D721Med (cell line): ENCODE data around the gene ZNF580.

ENCODE experiments used
- DNase-seq: peaks from one replicate; pipeline ENCODE4 v3.0.0; 2011; ENCODE audit warnings: low spot score; ENCODE audit not compliant: insufficient read length
- FAIRE-seq: peaks from 2 replicates; lab custom pipeline; 2011; peaks lifted over from hg19 to GRCh38; lab: Jason Lieb, UNC
- CTCF ChIP-seq: IDR thresholded peaks from 2 replicates; pipeline ENCODE4 v1.5.1; 2012; ENCODE audit warnings: mild to moderate bottlenecking, control low read depth; ENCODE audit not compliant: insufficient read depth; ENCODE audit errors: missing control alignments

Gene ZNF580

DNA sequence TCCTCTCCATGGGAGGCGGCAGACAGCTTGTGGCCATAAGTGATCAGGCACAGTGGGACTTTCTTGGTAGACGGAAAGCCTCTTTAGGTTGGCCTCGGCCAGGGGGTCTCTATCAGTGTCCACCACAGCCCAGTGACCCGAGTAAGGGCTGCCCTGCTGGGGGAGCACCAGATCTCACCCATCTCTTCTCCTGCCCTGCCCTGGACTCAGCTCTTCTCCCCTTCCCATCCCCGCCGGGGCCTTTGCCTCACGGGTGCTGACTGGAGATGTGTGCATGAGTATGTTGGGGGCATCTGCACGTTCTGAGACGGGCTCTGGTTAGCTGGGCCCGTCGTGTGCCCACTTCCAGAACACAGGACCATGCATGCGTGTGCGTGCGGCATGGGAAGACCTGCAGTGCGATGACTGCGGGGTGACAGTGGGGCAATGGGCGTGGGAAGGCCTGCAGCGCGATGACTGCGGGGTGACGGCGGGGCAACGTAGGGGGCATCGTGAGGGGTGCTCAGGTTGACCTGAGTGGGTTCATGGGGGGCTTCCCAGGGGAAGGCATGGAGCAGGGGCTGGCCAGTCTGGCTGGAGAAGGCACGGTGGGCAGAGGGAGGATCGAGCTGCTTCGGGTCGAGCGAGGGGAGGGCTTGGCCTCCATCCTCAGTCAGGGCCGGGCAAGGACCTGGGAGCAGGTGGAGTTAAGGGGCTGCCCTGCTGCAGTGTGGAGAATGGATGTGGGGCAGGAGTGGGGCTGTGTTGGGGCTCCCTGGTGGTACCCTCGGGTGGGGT, 50.2 kb downstream of the ZNF580 start:
- FAIRE-seq (no peak), DNase-seq (no peak)
- TF ChIP-seq CTCF, result no peak

- FAIRE-seq, result no peak
- no peak for TF ChIP-seq CTCF
These were observed 51.0 kb downstream of the ZNF580 start for GRCh38 chr19:55691561-55692481.

GRCh38 chr19:55692681-55693081, 51.9 kb downstream of the ZNF580 start:
- DNase-seq (no peak), FAIRE-seq (no peak)
- TF ChIP-seq CTCF, result no peak

More at GRCh38 chr19:55691561-55692481, 51.0 kb downstream of the ZNF580 start:
- DNase-seq, result no peak
